ENCODE data around the gene NOL3.

The NOL3 gene

GRCh38 chr16:67215706-67216105, 45.4 kb downstream of the NOL3 start:
- Mint-ChIP-seq H3K27me3 (ENCODE audit: low read depth) (peaks cover 5% of the 10 kb centered on the region), H3K4me3 (no peak overlapping the region), H3K36me3 (ENCODE audit: low read depth) (no peaks in the 10 kb centered on the region), H3K4me1 (no peaks in the 10 kb centered on the region), H3K9me3 (no peaks in the 10 kb centered on the region), H3K27ac (no peak overlapping the region)
- no peak for TF ChIP-seq CTCF (IDR thresholded peaks at IDR 0.05; ENCODE audit: unreplicated experiment in 3 of 3)

- H3K4me1 Mint-ChIP-seq = no peaks in the 10 kb centered on the region
- H3K4me3 Mint-ChIP-seq = no peak overlapping the region
- TF ChIP-seq CTCF (IDR thresholded peaks at IDR 0.05; ENCODE audit: unreplicated experiment in 3 of 3) = no peak
- peaks cover 5% of the 10 kb centered on the region for H3K27me3 Mint-ChIP-seq (ENCODE audit: low read depth)
- no peaks in the 10 kb centered on the region for H3K9me3 Mint-ChIP-seq
- no peaks in the 10 kb centered on the region for H3K36me3 Mint-ChIP-seq (ENCODE audit: low read depth)
- H3K27ac Mint-ChIP-seq = no peak overlapping the region
Observed at GRCh38 chr16:67216612-67217490, 46.5 kb downstream of the NOL3 start.

- no peak overlapping the region for H3K27ac Mint-ChIP-seq
- H3K9me3 Mint-ChIP-seq = no peaks in the 10 kb centered on the region
- peaks cover 25% of the 10 kb centered on the region for H3K4me1 Mint-ChIP-seq
- no peaks in the 10 kb centered on the region for H3K27me3 Mint-ChIP-seq (ENCODE audit: low read depth)
- no peak overlapping the region for H3K4me3 Mint-ChIP-seq
- H3K36me3 Mint-ChIP-seq (ENCODE audit: low read depth) = peaks cover 4% of the 10 kb centered on the region
- TF ChIP-seq CTCF (IDR thresholded peaks at IDR 0.05; ENCODE audit: unreplicated experiment in 3 of 3) = no peak
Observed at GRCh38 chr16:67223992-67224391, 53.7 kb downstream of the NOL3 start.
